ENCODE measurements around the gene B4GALT3. TPM values are rescaled to one million over a fixed set of nuclear protein-coding genes. Genes with fewer than 3 reads are reported as not detected.

Gene B4GALT3
- total and polyA plus RNA-seq, 9 of the 15 experiments (the other 6 are each of a cell fraction or from before 2014, with no cell fraction given), result 31.2 to 103 (median 46.1) TPM

- peak; percentile 15; the same call in 1 of the 2 replicates for TF ChIP-seq ZNF592 (IDR thresholded peaks at IDR 0.05)
- 0 out of 2 replicates have a peak, but pooled peaks have one; percentile 18 for TF ChIP-seq ETV5 (CRISPR knock-in tag; IDR thresholded peaks at IDR 0.05; ENCODE audit: low read depth)
- TF ChIP-seq NFIC (IDR thresholded peaks at IDR 0.05), result peak; percentile 55
- 0 out of 2 replicates have a peak, but pooled peaks have one; percentile 40 for TF ChIP-seq HBP1 (CRISPR knock-in tag; IDR thresholded peaks at IDR 0.05)
- no peak for TF ChIP-seq TRIM25 (IDR thresholded peaks at IDR 0.05; ENCODE audit: borderline replicate concordance)
- TF ChIP-seq CSDE1 (IDR thresholded peaks at IDR 0.05), result no peak
- TF ChIP-seq TBP (optimal IDR thresholded peaks at IDR 0.05; ENCODE audit: low read depth, low read length), result peak; percentile 58
- TF ChIP-seq ATF3 (IDR thresholded peaks at IDR 0.05), result peak; percentile 25; the same call in 1 of the 2 replicates
- TF ChIP-seq ATF3 (CRISPR knock-in tag; conservative IDR thresholded peaks at IDR 0.05), result no peak
- peak; percentile 16 for TF ChIP-seq PRDM10 (IDR thresholded peaks at IDR 0.05; ENCODE audit: partially characterized antibody)
- TF ChIP-seq SMARCA4 (IDR thresholded peaks at IDR 0.05), result peak; percentile 15; the same call in 1 of the 2 replicates
Observed at GRCh38 chr1:161198897-161199431, 21.7 kb upstream of the B4GALT3 start, which contains the start of gene ADAMTS4 (continued).

Measured in K562 (cell line).